ENCODE data around the gene CATSPER4.

Gene CATSPER4

DNA sequence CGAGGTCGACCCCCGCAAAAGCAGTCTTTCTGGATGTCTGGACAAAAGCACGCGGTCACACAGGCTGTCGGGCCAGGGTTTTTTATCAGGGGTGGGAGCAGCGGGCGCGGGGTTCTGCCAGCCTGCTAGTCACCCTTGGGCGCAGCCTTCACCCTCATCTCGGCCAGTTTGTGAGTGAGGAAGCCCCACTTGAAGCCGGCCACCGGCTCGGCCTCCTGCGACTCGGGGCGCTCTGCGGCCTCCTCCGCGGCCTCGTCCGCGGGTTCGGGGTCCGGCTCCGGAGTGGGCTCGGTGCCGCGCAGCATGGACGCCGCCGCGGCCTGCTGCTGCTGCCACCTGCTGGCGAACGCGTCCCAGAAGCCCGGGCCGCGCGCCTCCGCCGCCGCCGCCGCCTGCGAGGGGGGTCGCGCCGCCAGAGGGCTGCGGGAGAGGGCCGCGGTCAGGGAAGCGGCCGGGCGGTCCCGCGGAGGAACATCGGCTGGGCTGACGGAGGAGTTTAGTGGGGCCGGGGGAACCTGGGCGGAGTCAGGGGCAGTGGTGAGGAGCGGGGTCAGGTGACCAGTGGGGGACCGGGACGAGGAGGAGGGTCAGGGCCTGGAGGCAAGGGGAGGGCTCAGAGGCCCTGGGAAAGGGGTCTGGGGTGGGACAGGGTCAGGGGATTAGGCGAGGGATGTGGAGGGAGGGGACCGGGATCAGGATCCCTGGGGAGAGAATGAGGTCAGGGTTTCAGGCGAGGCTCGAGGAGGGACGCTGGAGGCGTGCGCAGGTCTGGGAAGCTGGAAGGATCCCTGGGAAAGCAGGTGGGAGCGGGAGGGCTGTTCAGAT, 26.2 kb upstream of the CATSPER4 start:
- in situ Hi-C loops (cut with MboI; ENCODE audit: low sequenced_read_pairs) = no loop called here

DNA sequence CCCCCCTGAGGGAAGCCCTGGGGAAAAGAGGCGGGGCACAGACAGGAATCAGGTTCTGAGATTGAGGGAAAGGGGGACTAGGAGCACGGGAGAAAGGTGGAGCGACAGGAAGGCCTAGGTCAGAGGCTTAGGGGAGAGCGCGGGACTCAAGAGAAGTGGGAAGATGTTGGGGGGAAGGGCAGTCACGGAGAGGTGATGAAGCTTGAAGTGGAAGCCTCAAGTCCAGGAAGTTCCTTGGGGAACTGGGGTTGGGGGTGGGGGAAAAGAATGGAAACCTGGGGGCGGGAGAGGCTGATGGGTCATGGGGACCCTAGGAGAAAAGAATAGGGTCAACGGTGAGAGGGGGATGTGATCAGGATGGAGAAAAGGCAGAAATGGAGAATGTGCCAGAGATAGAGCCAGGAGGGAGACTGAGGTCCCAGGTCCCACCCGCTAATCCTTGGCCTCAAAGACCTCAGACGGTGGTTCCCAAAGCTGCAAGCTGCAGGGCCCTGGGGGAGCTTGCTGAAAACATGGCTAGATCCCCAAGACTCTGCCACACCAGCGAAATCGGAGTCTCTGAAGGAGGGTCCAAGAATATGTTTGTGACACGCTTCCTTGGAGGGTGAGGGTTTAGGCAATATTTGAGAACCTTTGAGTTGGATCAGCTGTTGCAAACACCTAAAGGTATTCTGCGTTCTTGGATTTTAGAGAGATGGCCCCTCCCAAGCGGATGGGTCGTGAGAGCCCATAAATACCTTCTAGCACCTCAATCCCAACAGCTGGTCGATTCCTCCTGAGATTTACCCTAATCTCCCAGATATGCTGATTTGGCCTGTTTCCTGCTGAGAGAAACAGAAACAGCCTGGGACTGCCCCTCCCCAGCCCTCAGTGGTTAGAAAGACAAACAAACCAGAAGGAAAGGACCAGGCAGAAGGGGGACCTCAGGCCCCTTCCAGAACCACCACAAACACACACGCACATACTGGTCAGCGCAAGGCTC, 25.2 kb upstream of the CATSPER4 start:
- in situ Hi-C loops (cut with MboI; ENCODE audit: low sequenced_read_pairs) = no loop called here

DNA sequence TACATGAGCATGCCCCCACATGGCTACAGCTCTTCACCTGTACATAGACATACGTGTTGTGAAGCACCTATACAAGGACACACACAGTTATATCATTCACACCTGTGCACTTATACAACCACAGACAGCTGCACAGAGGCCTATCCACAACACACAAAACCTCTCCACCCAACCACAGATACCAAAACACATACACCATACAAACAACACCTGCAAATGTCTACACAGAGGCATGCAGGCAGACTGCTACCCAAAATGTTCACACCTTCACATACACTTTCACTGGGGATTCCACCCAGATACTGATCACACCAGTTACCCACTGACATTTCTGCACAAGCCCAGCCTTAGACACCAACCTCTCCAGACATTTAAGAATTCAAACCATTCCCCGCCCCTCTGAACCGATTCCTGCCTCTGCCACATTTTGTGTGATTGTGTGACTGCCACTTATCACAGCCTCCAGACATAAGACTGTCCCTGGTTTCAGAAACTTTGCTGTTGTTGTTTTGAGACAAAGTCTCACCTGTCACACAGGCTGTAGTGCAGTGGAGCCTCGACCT, 23.6 kb upstream of the CATSPER4 start:
- in situ Hi-C loops (cut with MboI; ENCODE audit: low sequenced_read_pairs) = no loop called here

DNA sequence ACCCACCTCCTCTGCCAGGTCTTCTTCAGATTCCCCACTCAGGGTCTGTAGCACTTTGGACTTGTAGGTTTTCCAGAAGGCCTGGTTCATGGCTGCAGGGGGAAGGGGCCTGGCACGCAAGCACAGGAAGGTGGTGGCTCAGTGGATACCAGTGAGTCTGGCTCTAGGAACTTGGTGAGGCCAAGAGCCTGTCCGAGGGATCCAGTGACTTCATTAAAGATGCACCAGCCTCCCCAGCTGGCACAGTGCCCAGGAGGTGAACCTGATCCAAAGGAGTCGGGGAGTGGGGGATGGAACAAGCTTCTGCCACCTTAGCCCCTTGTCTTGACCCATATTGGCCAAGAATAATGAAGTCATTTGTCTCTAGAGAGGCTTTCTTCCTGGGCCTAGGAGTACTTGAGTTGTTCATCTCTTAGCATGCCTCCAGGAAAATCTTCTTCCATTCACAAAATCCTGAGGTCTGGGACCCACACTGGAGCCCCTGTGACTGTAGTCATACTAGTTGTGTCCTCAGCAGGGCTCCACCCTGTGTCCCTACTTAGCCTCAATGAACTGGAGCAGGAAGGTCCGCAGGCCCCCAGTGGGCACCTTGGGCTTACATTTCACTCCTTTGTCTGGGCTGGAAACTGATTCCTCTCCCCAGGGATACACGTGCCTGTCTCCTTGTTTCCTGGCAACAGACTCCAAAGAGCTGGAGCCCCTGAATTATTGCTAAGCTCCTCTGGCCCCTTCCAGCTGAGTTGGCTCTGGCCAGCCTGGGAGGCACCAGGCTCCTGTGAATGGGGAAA, 21.8 kb upstream of the CATSPER4 start, which contains the start of gene C1orf232:
Gene C1orf232 (minus strand): TSS at position 554 of the 788 bp plus-strand sequence. CDS start 464 bp downstream, at position 90.
- in situ Hi-C loops (cut with MboI; ENCODE audit: low sequenced_read_pairs) = no loop called here

DNA sequence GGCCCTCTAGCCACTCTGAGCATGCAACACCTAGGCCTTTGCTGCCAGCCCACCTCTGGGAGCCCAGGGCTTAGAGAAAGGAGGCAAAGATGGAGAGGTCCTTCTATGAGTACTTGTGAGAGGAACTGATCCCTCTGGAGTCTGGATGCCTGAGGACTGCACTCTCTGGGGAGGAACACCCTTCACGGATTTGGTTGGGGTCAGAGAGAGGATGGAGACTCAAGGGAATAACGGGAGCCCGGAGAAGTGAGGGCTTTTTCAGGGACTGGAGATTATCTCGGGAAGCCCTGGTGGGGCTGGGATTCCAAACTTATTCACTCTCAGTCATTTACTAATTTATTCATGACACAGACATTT, 21.2 kb upstream of the CATSPER4 start:
- in situ Hi-C loops (cut with MboI; ENCODE audit: low sequenced_read_pairs) = no loop called here

DNA sequence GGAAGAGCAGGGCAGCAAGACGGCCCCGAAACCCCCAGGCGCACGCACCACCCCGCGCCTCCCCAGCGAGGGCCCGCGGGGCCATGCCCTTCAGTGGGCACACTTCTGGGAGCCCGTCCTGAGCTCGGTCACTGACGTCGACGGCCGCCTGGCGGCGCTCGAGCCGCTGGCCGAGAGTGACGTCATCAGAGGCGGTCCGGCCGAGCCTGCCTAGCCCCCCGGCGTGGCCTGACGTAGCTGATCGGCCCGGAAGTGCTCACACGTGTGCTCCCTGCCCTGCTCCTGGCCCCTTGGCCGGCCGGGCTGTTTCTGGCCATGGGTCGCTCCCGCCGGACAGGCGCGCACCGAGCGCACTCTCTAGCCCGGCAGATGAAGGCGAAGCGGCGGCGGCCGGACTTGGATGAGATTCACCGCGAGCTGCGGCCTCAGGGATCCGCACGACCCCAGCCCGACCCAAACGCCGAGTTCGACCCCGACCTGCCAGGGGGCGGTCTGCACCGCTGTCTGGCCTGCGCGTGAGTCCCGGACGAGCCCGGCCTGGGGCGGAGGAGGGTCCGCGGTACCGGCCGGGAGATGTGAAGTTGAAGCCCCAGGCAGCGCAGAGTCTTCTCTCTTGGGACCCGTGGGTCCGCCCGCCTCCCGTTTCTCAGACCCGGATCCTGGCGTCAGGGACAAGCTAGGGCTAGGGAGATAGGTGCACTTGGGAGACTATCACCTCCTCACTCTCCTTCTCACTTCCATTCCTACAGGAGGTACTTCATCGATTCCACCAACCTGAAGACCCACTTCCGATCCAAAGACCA, 20.5 kb upstream of the CATSPER4 start, which contains the start of gene ZNF593:
Gene ZNF593 (plus strand): TSS at position 240 of the 803 bp plus-strand sequence. CDS start 76 bp downstream, at position 316.
- in situ Hi-C loops (cut with MboI; ENCODE audit: low sequenced_read_pairs) = no loop called here

DNA sequence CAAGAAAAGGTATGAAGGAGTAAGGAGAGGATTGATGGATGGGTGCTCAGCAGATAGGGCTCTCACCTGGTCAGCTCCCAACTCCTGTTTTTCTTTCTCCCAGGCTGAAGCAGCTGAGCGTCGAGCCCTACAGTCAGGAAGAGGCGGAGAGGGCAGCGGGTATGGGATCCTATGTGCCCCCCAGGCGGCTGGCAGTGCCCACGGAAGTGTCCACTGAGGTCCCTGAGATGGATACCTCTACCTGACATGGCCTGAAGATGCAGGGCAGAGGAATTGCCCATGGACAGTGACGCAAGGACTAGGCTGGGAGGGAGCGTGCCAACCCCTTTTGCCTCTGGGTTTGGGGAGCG, 20.0 kb upstream of the CATSPER4 start:
- in situ Hi-C loops (cut with MboI; ENCODE audit: low sequenced_read_pairs) = no loop called here

DNA sequence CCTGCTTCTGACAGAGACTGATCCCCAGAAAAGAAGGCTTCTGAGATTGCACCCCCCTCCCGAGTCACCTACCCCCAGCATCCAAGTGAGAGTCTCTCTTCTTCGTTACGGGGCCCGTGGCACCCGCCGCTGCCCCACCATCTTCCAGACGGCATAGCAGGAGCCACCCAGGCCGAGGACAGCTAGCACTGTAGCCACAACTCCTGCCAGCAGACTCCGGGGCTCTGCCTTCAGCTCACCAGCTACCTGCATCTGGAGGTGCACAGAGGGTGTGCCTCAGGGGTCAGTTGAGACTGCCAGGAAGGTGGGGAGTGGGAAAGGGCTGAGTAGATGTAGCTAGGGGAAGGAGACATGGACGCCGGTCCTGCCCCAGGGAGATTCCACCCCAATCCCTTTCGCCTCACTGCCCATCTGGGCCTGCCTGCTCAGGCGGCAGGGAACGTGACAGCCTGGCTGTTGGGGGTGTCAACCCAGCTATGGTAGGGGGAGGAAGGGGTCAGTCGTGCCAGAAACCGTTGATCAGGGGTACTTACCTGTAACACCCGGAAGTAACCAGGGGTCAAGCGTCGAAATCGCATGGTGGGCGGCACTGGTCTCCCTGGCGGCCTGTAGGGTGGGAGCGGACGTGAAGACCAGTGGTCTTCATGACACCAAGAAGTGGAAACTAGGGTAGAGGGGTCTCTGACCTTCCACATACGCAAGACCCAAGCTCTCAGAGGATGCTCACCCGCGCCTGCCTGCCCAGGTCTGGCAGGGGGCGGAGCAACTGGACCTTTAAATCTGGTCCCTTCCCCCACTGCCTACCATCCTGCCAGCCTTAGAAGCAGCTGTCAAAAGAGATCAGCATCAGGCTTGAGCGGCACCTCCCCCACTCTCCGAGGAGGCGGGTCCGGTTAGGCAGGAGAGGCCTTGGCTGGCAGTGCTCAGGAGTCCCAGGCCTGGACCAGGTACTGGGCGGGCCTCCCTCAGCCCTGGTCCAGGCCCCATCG, 19.0 kb upstream of the CATSPER4 start, which contains the start of gene ZNF593OS:
Gene ZNF593OS (minus strand): TSS at position 749 of the 989 bp plus-strand sequence. CDS start 171 bp downstream, at position 578.
- in situ Hi-C loops (cut with MboI; ENCODE audit: low sequenced_read_pairs) = no loop called here

DNA sequence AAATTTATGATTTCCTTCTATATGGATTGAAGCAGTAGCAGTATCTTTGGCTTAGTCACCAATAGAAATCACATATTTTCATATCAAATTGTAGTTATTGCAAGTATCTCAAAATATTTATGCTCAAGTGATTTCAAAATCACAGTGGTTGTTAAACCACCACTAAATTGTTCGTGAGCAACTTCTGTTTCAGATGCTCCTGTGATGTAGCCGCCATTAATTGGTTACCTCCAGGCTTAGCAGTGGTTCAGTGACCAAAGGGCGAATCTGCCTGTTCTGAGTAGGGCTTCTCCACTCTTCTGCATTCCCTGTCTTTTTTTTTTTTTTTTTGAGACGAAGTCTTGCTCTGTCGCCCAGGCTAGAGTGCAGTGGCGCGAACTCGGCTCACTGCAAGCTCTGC, 15.1 kb upstream of the CATSPER4 start:
- in situ Hi-C loops (cut with MboI; ENCODE audit: low sequenced_read_pairs) = no loop called here

DNA sequence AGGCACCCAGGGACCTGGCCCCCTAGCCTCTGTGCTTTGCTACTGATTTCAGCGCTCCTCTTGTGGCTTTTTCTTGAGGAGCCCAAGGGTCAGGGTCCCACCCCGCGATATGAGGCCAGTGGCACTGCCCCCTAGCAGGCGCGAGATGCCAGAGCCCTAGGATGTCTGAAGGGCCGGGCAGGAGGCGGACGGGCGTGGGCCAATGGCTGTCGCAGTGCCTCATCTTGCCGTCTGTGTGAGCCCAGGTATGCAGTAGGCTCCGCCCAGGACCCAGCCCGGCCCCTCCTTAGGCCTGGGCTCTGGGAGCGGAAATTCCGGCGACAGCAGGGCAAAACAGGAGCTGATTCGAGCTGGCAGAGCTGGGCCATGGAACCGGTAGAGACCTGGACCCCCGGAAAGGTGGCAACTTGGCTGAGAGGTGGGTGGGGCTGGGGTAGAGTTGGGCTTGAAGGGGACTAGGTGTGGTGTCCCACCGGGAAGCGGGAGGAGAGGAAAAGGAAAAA, 13.2 kb upstream of the CATSPER4 start, which contains the start of gene CNKSR1:
Gene CNKSR1 (plus strand): TSS at position 310 of the 503 bp plus-strand sequence. CDS start 57 bp downstream, at position 367.
- in situ Hi-C loops (cut with MboI; ENCODE audit: low sequenced_read_pairs) = no loop called here

DNA sequence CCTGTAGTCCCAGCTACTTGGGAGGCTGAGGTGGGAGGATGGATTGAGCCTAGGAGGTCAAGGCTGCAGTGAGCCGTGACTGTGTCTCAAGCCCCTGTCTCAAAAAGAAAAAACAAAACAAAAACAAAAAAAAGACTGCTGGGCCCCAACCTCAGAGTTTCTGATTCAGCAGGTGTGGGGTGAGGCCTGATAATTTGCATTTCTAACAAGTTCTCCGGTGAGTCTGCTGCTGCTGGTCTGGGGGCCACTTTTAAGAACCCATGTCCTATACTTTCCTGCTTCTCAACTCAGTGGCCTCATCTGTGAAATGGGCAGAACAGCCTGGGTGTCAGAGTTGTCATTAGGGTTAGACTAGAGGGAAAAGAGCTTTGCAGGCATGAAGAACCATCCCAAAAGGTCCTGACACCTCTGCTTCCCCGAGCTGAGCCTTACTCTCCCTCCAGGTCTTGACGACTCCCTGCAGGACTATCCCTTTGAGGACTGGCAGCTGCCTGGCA, 10.3 kb upstream of the CATSPER4 start:
- in situ Hi-C loops (cut with MboI; ENCODE audit: low sequenced_read_pairs) = no loop called here

DNA sequence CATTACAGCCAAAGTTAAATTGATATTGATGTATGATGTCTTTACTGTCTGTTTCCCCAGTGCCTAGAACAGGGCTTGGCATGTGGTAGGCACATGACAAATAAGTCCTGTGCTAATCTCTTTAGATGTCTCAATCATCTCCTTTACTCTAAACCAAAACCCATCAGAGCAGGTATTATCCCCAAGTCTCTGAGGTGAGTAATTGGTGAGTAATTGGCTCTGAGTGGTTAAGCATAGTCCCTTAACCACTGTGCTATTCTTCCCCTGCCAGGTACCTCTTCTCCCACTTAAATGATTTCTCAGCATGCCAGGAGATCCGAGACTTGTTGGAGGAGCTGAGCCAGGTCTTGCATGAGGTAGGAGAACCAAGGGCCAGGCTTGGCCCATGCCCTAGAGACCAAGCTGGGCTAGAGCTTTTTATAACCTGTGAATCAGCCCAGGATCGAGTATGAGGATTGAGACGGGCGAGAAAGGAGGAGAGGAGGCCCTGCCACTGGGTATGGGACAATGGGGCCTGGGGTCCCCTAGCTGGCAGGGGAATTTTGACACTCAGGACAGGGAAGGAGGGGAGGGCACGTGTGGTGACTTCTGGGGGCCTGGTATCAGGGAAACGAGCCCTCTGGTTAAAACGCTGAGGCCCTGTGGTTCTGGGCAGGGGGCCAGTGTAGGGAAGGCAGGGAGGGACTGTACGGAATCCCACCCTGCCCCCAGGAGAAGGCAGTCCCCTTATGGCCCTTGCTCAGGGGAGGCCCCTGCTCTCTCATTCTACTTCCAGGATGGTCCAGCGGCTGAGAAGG, 8.6 kb upstream of the CATSPER4 start:
- in situ Hi-C loops (cut with MboI; ENCODE audit: low sequenced_read_pairs) = no loop called here

DNA sequence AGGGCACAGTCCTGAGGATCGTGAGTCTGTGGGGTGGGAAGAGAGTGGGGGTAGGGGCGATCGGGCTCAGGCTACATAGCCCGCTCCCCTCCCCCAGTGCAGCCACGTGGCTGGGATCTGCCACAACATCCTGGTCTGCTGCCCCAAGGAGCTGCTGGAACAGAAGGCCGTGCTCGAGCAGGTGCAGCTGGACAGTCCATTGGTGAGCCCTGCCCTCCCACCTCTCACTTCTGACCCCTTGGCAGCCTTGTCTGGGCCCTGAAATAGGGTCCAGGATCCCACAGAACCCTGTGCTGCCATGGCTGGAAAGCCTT, 8.1 kb upstream of the CATSPER4 start:
- in situ Hi-C loops (cut with MboI; ENCODE audit: low sequenced_read_pairs) = no loop called here

DNA sequence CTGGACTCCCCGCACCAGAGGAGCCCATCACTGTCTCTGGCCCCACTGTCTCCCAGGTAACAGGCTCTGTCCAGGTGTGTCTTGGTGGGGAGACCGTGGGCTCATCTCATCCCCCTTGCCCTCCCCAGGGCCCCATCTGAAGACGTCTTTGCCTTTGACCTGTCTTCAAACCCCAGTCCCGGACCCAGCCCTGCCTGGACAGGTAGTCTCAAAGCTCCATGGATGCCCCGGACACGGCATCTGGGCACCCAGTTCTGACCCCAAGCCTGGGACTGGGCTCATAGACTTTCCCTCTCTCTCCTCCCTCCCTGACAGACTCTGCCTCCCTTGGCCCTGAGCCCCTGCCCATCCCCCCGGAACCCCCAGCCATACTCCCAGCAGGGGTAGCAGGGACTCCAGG, 6.3 kb upstream of the CATSPER4 start:
- in situ Hi-C loops (cut with MboI; ENCODE audit: low sequenced_read_pairs) = no loop called here

DNA sequence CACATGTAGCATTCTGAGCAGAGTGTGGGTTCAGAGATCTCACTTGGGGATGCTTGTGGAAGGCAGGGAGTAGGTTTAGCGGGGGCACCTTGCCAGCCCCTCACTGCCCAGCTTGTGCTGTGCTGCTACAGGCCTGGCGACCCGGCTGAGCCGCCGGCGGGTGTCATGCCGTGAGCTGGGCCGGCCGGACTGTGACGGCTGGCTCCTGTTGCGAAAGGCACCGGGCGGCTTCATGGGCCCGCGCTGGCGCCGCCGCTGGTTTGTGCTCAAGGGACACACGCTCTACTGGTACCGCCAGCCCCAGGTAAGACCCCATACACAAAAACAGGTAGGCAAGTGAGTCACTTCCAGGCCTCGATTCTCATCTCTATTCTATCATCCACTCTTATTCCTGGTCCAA, 5.5 kb upstream of the CATSPER4 start:
- in situ Hi-C loops (cut with MboI; ENCODE audit: low sequenced_read_pairs) = no loop called here

DNA sequence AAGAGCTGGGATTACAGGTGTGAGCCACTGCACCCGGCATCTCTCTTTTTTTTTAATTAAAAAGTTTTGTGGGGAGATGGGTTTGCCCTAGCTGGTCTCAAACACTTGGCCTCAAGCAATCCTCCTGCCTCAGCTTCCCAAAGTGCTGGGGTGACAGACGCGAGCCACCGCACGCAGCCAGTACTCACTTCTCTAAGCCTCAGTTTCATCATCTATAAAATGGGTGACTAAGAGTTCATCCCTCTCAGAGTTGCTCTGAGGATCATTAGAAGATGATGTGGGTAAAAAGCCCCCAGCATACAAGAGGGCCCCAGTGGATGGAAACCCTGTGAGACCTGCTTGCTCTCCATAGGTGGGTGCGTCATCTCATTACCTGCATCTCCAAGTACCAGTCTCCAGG, 2.5 kb upstream of the CATSPER4 start:
- in situ Hi-C loops (cut with MboI; ENCODE audit: low sequenced_read_pairs) = no loop called here

DNA sequence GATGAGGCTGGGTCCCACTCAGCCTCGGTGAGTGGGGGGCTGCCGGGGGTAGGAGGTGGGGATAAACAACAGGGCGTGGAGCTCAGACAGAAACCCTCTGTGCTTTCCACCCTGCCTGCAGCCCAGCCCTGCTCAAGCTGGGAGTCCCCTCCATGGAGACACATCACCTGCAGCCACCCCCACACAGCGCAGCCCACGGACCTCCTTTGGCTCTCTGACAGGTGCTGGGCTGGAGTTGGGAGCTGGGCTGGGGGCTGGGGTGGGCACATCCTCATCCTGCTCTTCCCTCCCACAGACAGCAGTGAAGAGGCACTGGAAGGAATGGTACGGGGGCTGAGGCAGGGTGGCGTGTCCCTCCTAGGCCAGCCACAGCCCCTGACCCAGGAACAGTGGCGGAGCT, 1.9 kb upstream of the CATSPER4 start:
- in situ Hi-C loops (cut with MboI; ENCODE audit: low sequenced_read_pairs) = no loop called here

Data from HL-60/S4 (cell line).